ENCODE measurements around the gene NME3.

DNA sequence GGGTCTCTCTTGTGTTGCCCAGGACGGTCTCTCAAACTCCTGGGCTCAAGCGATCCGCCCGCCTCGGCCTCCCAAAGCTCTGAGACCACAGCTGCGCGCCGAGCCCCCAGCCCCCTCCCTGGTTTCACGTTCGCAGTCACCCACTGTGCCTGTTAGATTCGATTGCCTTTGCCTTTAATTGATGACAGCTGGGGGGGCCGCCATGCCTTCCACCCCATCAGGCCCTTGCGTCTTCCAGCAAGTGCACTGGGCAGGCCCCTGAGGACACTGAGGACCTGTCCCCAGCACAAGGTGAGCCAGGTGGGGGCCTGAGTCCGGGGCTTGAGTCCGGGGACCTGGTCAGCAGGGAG, 18.9 kb upstream of the NME3 start:
- no peak for TF ChIP-seq CTCF (IDR thresholded peaks at IDR 0.05)
- TF ChIP-seq POLR2A (IDR thresholded peaks at IDR 0.05), result no peak
